Measurements from ENCODE around the gene L3MBTL4. TPM values are rescaled to one million over a fixed set of nuclear protein-coding genes. Genes with fewer than 3 reads are reported as not detected.

L3MBTL4 gene
- total and polyA plus RNA-seq, 4 donors, result 2.3 to 15.0 (median 5.0) TPM

GRCh38 chr18:6294148-6294784 is 120.4 kb downstream of the L3MBTL4 start:
- WGBS, result 71% methylated on average over 4 of the region's 4 CpGs
- Histone ChIP-seq H3K27ac (ENCODE audit: low read depth in 1 of 2, low read length in 2 of 2) (peak overlapping the region; percentile 4), H3K4me3 (ENCODE audit: low read depth in 1 of 3, low read length in 3 of 3) (no peak overlapping the region), H3K9ac (ENCODE audit: low read depth in 1 of 2, low read length in 2 of 2) (peak overlapping the region in 1 of 2 donors; percentile 7), H3K9me3 (ENCODE audit: control insufficient read depth in 4 of 4, low read length in 3 of 4) (no peaks in the 10 kb centered on the region), H3K4me1 (ENCODE audit: control insufficient read depth in 4 of 4, insufficient read depth in 4 of 4, low read length in 3 of 4) (no peaks in the 10 kb centered on the region), H3K27me3 (ENCODE audit: control insufficient read depth in 4 of 4, insufficient read depth in 4 of 4, low read length in 3 of 4) (no peaks in the 10 kb centered on the region), H3K36me3 (ENCODE audit: control insufficient read depth in 4 of 4, insufficient read depth in 3 of 4, low read depth in 1 of 4, low read length in 3 of 4) (peaks cover 0 to 2% (median 0%) of the 10 kb centered on the region in 4 donors)
- DNase-seq (ENCODE audit: low spot score), result no peak
- TF ChIP-seq CTCF (IDR thresholded peaks at IDR 0.05; ENCODE audit: low read depth, low read length, missing input control) (no peak), FOXA1 (IDR thresholded peaks at IDR 0.05) (no peak), ATF3 (IDR thresholded peaks at IDR 0.05) (no peak), HNF4A (conservative IDR thresholded peaks at IDR 0.05) (no peak), REST (IDR thresholded peaks at IDR 0.05) (no peak), EGR1 (IDR thresholded peaks at IDR 0.05; ENCODE audit: low read depth in 2 of 2) (no peak), TAF1 (conservative IDR thresholded peaks at IDR 0.05) (no peak)

GRCh38 chr18:6289843-6290242 is 124.9 kb downstream of the L3MBTL4 start:
- DNase-seq (ENCODE audit: low spot score), result no peak
- Histone ChIP-seq H3K4me1 (ENCODE audit: control insufficient read depth in 4 of 4, insufficient read depth in 4 of 4, low read length in 3 of 4) (no peaks in the 10 kb centered on the region), H3K36me3 (ENCODE audit: control insufficient read depth in 4 of 4, insufficient read depth in 3 of 4, low read depth in 1 of 4, low read length in 3 of 4) (peaks cover 0 to 3% (median under 1%) of the 10 kb centered on the region in 4 donors), H3K27me3 (ENCODE audit: control insufficient read depth in 4 of 4, insufficient read depth in 4 of 4, low read length in 3 of 4) (no peaks in the 10 kb centered on the region), H3K9me3 (ENCODE audit: control insufficient read depth in 4 of 4, low read length in 3 of 4) (no peaks in the 10 kb centered on the region), H3K27ac (ENCODE audit: low read depth in 1 of 2, low read length in 2 of 2) (no peak overlapping the region), H3K9ac (ENCODE audit: low read depth in 1 of 2, low read length in 2 of 2) (no peak overlapping the region), H3K4me3 (ENCODE audit: low read depth in 1 of 3, low read length in 3 of 3) (no peak overlapping the region)
- TF ChIP-seq MAX (IDR thresholded peaks at IDR 0.05), result no peak
- no peak for TF ChIP-seq ZBTB33 (IDR thresholded peaks at IDR 0.05)
- no peak for TF ChIP-seq ATF3 (IDR thresholded peaks at IDR 0.05)
- no peak for TF ChIP-seq FOXA2 (IDR thresholded peaks at IDR 0.05)
- TF ChIP-seq HNF4G (IDR thresholded peaks at IDR 0.05), result no peak
- no peak for TF ChIP-seq SP1 (IDR thresholded peaks at IDR 0.05)
- no peak for TF ChIP-seq NR2F2 (IDR thresholded peaks at IDR 0.05)
- TF ChIP-seq CTCF (IDR thresholded peaks at IDR 0.05; ENCODE audit: low read depth, low read length, missing input control), result no peak
- TF ChIP-seq RAD21 (IDR thresholded peaks at IDR 0.05), result no peak
- TF ChIP-seq HNF4A (conservative IDR thresholded peaks at IDR 0.05), result no peak
- TF ChIP-seq RXRA (IDR thresholded peaks at IDR 0.05), result no peak
- TF ChIP-seq FOXA1 (IDR thresholded peaks at IDR 0.05), result no peak
- no peak for TF ChIP-seq TAF1 (conservative IDR thresholded peaks at IDR 0.05)
- 81% methylated on average over 4 of the region's 4 CpGs for WGBS

Data from liver (tissue), 9 donors.